CD4-positive, alpha-beta T cell treated with Interleukin-12 subunit alpha and Interleukin-12 subunit beta, for 1 hour (primary cell): ENCODE measurements around the gene TMEM125.

ENCODE experiments used
- DNase-seq: peaks from one replicate; pipeline ENCODE4 v3.0.0-alpha.2; 2020

TMEM125 gene

DNA sequence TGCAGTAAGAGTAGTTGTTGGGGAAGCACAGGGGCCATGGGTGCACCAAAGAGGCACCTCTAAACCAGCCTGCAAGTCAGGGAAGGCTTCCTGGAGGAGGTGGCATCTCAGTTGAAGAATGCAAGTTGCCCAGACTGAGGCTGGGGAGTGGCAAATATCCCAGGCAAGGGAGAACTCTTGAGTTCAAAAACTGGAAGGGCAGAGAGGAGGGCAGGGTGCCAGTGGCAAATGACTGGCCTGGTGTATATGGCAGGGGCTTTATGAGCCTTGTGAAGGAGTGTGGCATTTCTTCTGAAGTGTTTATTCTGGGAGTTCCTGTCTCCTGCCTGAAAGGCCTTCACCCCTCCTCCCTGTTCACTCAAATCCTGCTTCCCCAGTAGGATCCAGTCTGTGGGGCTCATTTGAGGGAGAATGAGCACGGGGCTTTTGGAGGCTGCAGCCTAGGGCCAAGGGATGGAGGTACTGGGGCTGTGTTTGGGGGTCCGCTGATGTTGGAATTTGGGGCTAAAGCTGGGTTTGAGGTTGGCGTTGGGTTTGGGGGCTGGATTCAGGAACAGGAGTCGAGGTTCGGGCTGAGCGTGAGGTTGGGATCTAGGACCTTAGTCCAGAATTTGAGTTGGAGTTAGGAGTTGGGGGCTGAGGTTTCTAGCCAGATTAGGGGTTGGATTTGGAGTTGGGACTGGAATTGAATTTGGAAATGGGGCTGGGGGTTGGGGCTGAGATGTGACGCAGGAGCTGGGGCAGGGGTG lies at the start of gene TMEM125:
Gene TMEM125 (plus strand): TSS at position 357 of the 749 bp plus-strand sequence. CDS start 2,740 bp downstream, outside the sequence.
- DNase-seq = no peak

DNA sequence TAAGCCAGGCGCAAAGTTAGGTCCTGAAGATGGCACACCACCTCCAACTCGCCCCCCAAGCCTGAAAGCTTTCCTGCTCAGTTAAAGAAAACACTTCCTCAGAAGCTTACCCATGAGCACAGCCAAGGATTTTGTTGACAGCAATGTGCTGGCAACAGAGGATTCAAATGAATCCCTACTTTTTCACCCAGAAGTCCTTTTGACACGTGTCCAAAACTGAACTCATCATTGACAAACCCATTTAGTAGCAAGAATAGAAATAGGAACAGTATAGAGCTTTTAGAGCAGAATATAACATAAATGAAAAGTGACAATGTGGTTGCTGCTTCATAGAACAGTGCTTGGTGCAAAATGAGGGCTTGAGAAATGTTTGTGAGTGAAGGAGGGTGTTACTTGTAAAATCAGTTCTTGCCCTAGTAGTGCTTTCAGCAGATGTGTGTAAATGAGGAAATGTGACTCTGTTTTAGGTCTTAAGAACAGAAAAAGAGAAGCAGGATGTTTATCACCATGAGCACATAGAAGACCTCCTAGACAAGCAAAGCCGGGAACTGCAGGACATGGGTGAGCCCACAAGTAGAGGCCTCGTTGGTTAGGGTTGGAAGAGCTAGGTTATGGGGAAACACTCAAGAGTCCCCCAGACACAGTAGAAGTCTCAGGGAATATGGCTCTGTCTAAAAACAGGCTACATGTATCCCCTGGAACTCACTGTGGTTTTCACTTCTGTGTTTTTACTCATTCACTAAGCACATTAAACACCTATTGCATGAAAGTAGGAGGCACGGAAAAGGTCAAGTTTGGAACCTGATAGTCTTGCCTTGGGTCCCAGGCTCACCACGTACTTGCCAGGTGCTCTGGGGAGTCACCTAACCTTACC lies 48.6 kb upstream of the TMEM125 start:
- DNase-seq = no peak

DNA sequence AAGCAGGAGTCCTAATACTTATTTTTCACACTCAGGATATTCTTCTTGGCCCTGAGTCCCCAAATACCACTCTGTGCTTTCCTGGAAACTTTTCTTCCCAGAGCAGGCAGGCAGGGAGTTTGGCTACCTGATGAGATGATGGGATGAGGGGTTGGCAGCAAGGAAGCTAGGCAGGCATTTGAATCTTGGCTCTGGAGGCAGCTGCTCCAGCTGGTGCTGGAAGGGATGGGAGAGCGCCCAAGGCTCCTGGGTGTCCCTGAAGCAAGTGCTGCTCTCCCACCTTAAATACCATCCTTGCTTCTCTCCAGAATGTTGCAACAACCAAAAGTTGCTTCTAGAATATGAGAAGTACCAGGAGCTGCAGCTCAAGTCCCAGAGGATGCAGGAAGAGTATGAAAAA lies 48.0 kb upstream of the TMEM125 start:
- no peak for DNase-seq

DNA sequence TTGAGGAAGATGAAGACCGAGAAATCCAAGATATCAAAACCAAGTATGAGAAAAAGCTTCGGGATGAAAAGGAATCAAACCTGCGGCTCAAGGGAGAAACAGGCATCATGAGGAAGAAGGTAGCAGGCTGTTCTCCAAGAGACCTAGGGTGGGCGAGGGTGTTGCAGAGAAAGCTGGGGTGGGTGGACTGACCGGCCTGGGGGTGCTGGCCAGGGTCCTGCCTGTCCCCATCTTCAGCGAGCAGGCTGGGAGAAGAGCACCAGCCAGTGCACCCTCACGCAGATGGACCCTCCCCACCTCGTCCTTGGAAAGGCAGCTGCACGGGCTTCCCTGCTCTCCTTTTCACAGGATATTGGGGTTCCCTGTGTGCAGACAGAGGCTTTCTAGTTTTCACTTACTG lies 46.9 kb upstream of the TMEM125 start:
- DNase-seq = no peak

DNA sequence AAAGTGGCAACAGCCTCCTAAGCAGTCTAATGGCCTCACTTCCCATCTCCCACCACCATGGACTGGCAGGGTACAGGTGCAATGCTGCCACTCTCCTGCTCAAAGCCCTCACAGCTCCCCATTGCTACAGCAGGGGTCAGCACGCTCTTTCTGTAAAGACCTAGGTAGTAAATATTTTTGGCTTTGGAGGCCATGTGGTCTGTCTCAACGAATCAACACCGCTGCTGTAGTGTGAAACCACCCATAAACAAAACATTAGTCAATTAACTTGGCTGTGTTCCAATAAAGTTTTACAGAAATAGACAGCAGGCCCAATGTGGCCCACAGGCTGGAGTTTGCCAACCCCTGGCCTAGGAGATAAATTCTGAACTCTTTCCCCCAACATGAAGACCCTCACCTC lies 44.6 kb upstream of the TMEM125 start:
- DNase-seq = no peak

DNA sequence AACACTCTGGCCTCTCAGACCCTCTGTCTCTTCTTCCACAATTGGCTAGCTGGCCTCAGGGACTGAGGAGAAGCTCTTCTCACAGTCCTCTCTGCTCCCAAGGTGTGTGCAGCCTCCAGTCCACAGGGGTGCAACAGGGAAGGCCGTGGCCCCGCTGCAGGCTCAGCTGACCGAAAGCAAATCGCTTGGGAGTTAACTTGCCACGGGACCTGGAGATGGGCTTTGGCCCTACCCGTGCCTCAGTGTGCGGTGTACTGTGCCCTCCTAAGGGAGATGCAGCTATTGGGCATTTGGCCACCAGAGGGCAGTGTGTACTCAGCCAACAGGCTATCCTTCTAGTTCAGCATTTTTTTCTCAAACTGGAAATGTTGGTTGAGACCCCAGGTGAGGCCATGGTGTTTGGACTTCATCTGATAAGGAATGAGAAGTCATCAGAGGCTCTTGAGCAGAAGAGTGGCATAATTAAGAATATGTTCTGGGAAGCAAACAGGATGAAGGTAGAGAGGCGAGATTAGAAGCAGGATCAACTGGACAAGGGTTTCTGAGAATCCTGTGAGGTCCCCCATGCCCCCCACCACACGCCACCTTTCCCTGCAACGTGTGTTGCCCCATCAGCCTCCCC lies 42.5 kb upstream of the TMEM125 start:
- DNase-seq = peak; percentile 79

DNA sequence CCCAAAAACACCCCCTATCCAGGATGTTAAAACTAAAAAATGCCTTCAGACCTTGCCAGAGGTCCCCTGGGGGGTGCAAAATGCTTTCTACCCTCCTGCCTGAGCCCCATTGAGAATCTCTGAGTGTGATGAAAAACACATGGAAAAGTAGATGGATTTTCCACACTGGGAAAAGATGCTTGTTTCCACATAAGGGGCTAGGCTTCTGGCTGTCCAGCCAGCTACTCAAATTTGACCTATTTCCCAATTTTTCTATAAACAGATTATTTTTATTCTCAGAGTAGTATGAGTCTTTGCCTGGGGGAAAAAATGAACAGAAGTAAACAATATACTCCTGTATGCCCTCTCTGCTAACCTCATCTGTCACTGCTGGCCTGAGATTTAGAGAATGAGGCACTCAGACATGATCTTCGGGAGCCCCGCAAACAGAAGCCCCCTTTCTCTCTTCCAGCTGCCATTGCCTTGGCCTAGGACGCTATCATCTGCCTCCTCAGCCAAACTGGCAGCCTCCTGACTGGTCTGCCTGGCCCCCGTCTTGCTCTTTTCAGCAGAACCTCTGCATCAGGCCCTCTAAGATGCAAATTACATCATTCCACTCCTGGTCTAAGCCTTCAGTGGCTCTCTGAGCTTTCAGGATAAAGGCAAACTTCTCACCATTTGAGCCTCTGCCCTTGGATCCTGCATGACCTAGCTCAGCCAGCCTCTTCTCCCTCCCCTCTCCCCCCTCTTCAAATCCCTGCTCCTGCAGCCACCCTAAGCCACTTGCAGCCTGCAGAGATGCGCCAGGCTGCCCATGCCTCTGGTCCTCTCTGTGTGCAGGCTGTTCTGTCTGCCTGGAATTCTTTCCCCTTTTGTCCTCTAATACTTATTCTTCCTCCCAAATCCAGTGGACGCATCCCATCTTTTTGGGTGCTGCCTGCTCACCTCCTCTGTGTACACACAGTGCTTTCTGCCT lies 39.7 kb upstream of the TMEM125 start:
- DNase-seq = no peak

DNA sequence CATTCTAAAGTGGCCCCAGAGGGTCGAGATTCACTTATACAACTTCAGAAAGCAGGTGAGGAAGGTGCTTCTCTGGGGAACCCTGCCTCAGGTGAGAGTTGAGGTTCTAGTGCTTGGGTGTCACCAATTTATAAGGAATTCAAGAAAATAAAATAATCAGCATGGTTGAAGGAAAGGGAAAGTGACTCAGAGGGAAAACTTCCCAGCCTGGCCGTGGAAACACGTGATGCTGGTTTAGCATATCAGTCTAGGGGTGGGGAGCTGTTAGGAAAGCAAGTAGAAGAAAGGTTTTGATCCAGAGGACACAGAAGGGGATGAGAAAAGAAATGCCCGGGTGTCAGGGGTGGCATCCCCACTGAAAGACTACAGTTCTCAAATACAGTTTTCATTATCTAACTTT lies 37.7 kb upstream of the TMEM125 start:
- DNase-seq = no peak

DNA sequence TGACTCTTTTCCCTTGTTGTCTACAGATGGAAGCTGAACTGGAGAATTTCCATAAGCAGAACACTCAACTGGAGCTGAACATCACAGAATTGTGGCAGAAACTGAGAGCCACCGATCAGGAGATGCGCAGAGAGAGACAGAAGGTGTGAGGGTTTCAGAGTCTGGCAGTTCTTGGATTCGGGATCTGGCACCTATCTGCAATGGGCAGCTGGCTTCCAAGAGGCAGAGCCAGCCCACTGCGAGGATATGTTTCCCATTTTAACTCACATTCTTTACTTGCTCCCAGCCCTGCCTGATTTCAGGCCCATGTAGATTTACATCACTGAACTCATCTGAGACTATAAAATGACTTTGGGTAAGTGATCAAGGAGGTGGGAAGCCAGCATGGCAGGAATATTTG lies 37.3 kb upstream of the TMEM125 start:
- DNase-seq = no peak

DNA sequence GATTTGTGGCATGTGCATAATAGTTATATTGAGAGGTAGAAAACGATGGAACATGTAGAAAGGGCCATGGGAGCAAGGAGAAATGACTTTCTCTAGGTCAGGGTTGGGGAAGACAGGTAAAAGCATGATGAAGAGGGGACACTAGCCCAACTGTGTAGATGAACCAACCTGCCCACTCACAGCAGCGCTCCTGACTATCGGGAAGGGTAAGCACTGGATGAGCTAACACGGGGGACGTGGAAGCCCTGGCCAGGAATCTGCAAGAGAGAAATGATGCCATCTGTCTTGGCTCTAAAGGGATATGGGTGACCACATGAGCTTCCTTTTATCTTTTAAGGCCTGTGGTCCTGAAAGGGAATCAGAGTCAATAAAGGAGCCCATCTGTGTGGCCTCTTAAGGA lies 36.2 kb upstream of the TMEM125 start:
- no peak for DNase-seq

DNA sequence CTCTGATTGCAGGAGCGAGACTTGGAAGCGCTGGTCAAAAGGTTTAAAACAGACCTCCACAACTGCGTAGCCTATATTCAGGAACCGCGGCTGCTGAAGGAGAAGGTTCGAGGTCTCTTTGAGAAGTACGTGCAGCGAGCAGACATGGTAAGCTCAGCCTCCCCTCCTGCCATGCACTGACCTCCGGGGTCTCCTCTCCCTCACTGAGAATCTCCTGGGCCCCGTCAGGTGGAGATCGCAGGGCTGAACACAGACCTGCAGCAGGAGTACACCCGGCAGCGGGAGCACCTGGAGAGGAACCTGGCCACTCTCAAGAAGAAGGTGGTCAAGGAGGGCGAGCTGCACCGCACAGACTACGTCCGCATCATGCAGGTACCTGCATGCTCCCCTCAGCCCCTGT lies 35.5 kb upstream of the TMEM125 start:
- DNase-seq = no peak

DNA sequence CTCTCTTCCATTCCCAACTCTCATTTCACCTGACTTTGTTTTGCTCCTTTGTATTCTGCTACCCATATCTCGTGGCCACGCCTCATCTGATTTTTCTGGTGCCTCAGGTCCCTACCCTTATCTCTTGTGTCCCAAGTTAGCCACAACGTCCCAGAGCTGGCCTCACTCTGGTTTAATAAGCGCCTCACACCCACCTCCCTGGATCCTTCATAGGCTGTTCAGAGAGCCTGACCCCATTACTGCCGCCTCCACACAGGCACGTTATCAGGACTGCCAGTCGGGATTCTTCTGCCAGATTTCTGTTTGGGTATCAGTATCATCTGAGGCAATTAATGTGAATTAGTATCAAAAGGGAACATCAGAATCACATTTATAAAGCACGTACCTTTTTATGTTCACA lies 34.7 kb upstream of the TMEM125 start:
- no peak for DNase-seq

DNA sequence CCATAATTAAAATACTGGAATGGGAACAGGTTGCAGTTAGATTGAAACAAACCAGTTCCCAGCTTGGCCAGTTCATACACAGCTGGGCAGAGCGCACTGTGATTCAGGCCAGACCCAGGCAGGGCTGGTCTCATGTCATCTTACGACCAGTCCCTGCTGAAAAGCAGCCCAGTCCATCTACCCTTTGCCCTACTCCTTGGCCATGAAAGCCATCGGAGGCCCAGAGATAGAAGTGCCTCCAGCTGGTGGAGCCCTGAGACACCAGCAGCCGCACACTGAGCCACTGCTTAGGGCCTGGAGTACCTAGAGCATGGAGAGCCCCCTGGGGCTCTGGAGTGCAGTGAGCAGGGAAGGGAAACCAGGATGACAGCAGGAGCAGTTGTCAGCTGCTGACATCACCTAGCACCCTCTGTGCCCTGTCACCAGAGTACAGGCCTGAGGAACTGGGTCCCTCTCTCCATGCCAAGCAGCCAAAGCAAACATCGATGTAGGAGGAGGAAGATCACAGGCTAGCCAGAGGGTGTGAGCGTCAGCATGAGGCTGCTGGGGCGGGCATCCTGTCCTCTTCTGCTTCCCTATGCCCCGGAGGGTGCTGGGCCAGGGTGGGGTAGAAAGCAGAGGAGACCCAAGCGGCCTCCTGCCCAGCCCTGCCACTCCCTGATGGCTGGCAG lies 34.2 kb upstream of the TMEM125 start:
- no peak for DNase-seq

DNA sequence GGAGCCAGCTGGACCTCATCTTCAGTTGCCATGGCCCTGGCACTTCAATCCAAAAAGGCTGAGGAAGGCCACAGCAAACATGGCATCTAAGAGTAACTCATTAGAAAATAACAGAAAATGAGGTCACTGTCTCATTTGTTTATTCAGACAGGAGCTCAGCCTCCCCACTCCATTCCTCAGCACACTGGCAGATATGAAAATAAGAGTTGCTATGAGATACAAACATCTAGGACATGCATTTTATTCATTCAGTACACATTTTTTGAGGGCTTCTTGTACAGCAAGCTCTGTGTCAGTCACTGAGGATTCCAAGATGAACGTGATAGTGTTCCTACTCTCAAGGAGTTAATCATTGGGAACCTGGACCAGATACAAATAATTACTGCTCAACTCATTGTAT lies 32.7 kb upstream of the TMEM125 start:
- DNase-seq = no peak

DNA sequence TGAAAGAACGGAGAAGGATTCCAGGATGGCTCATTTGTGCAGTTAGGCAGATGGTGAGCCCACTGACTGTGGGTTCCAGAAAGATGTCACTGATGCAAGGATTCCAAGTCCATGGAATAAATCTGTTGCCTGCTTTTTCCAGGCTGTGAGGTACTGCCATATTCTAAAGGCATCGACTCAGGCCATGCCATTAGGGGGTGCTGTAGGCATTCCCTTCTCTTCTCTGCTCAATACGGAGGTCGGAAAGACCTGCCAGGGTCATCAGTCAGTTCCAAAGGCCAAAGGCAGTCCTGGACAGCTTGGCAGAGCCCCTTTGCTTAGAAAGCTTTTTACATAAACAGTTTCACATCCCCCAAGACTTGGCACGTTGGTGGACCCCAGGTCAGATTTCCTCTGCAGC lies 31.7 kb upstream of the TMEM125 start:
- no peak for DNase-seq

DNA sequence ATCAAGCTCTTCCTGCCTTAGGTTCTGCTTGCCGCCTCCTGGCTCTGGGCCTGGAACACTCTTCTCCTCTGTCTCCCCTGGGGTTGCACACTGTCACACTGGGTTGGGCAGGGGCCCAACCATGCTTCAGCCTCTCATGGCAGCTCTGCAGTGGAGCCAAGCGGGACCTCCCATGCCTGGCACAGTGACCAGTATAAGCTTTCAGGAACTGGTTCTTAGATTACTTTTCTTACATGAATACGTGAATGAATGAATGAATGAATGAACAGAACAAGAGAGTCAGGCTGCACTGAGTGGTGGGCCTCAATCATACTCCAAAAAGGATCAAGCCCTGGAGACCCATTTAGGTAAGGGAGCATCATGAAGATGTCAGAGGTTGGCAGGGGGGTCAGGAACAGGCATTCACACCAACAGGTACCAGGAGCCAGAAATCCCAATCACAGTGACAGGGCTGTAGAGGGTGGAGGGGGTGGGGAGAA lies 30.8 kb upstream of the TMEM125 start:
- DNase-seq = no peak

DNA sequence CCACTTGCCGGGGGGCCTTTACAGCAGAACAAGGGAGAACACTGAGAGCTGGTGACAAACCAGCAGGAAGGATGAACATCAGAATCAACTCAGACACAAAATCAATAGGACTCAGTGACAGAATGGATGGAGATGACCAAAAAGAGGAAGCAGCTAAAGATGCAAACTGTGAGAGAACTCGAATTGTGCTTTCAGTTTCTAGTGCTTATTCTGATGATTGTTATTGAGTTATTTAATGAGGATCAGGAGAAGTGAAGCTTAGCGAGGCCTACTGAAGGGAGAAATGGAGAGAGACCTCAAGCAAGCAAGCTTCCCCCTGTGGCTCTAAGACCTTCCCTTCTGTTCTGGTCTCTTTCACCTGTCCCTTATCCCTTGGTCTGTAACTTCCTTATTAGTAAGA lies 30.3 kb upstream of the TMEM125 start:
- no peak for DNase-seq

DNA sequence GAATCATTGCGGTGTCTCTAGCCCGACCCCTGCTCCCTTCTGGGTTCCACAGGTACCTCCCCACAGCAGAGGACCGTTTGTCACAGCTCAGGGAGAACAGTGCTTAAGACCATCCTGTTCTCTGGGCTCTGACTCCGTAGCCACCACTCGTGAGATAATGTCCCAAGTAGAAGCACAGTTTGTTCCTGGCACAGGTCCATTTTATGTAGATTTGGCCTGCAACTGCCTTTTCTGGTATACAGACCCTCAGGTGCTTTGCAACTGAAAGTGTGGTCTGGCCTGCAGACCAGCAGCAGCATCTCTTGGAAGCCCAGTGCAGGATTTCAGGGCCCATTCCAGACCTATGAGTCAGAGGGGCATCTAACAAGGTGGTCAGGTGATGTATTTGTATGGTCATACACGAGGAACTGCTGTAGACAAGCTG lies 28.4 kb upstream of the TMEM125 start:
- no peak for DNase-seq

DNA sequence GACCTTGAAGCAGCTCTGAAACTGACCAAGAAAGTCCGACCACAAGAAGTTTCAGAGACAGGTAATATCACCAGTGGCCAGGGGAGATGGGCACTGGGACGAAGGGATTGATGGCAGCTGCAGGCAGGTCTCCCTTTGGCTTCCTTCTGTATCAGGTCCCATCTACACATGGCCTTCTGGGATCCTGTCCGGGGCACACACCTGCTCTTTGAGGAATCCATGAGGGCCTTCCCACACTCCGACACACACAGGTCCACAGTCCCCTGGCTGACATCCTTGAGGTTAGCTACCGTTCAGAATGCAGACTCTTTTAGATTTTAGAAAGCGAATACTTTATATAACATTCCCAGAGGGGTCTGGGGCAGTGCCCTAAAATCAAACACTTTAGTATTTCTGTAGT lies 26.5 kb upstream of the TMEM125 start:
- no peak for DNase-seq

DNA sequence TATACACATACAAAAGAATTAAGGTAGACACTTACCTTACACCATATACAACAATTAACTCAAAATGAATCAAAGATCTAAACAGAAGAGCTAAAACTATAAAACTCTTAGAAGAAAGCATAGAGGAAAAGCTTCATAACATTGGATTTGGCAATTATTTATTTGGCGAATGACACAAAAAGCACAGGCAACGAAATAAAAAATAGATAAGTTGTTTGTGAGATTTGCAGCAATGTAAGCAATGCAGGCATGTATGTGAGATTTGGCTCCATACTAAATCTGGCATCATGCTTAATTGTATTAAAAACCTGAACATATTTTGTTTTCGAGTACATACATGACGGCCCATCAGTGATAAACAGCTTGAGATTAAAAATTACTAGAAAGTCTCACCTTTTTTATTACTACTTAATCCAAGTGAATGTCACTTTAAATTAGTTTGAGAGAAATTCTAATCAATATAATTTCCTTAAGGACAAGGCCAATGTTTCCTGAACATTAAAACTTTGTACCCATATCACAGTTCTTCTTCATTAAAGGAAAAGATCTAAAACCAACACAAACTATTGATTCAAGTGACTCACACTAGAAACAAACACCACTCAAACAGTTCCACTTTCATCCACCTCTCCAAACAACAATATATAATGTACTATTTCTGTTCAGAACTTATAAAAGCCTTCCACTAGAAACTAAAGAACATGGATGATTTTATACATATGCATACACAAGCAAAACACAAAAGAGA lies 23.1 kb upstream of the TMEM125 start:
- no peak for DNase-seq

DNA sequence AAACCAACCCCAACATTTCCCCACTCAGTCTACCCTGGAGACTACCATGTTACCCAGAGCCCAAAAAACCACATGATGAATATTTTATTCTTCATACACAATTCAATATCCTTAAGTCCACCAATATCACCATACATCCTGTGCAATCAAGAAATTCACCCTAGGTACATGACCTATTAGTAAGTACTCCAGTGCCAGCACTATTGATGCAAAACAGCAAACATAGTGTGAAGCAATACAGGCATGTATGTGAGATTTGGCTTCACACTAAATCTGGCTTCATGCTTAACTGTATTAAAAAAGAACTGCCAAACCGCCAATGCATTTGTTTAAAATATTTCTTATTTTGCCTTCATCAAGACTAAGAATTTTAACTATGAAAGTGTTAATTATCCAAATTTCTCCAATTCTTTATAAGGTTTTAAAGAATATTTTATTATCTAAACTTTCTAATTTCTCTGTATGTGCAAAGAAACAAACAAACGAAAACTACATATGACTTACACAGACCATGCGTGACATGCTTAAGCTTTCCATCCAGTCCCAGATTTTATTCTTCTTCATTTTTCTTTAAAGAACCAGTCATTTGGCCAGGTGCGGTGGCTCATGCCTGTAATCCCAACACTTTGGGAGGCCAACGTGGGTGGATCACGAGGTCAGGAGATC lies 22.4 kb upstream of the TMEM125 start:
- DNase-seq = no peak
